DOHH2 (cell line): ENCODE results near the gene EML4.

Source experiments
- EZH2phosphoT487 ChIP-seq: fragments of 200-600 bp; sonication (generic); IDR thresholded peaks from 2 replicates; pipeline ENCODE4 v1.6.1; 2017; ENCODE audit warnings: borderline replicate concordance, mild to moderate bottlenecking, antibody characterized with exemption, low read length, moderate library complexity, mixed read lengths
- TF ChIP-seq, protein P1 (sequence below): fragments of 200-600 bp; sonication (generic); IDR thresholded peaks from one replicate; pipeline ENCODE4 v1.5.1; 2014; ENCODE audit warnings: antibody characterized with exemption, mild to moderate bottlenecking, low read depth, low read length; ENCODE audit not compliant: poor library complexity, severe bottlenecking

DNA sequence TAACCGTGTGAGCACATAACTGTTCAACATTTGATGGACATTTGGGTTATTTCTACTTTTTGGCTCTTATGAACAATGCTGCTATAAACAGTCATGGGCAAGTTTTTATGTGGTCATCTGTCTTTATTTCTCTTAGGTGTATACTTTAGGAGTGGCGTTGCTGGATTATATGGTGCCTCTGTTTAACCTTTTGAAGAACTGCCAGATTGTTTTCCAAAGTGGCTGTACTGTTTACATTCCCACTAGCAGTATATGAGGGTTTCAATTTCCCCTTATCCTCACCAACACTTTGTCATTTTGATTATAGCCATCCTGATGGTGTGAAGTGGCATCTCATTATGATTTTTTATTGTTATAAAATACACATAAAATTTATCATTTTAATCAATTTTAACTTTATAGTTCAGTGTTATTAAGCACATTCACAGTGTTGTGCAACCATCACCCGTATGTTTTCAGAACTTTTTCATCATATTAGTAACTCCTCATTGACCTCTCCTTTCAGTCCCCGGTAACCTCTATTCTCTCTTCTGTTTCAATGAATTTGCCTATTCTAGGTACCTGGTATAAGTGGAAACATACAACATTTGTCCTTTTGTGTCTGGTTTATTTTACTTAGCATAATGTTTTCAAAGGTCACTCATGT, 55.4 kb downstream of the EML4 start:
- TF ChIP-seq, protein P1, sequence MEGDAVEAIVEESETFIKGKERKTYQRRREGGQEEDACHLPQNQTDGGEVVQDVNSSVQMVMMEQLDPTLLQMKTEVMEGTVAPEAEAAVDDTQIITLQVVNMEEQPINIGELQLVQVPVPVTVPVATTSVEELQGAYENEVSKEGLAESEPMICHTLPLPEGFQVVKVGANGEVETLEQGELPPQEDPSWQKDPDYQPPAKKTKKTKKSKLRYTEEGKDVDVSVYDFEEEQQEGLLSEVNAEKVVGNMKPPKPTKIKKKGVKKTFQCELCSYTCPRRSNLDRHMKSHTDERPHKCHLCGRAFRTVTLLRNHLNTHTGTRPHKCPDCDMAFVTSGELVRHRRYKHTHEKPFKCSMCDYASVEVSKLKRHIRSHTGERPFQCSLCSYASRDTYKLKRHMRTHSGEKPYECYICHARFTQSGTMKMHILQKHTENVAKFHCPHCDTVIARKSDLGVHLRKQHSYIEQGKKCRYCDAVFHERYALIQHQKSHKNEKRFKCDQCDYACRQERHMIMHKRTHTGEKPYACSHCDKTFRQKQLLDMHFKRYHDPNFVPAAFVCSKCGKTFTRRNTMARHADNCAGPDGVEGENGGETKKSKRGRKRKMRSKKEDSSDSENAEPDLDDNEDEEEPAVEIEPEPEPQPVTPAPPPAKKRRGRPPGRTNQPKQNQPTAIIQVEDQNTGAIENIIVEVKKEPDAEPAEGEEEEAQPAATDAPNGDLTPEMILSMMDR: no peak
- no peak for TF ChIP-seq EZH2phosphoT487
